ENCODE measurements around the gene FREM1.

The FREM1 gene

DNA sequence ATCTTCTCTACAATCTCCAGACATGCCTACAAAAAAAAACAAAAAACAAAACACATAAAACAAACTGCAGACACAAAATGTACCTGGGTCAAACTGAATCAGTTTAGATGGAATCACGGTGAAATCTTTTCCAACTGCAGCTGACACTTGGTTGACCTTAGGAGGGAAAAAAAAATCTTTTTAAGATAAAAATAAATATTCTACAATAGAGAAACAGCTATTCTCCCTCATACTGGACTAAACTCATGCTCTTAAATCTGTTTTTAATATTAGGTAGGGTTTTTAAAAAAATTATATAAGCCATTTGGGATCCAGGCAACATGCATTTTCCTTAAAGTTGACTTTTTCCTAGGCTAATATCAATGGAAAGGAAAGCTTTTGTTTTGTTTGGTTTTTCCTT lies 153.9 kb downstream of the FREM1 start:
- no peak for DNase-seq (ENCODE audit: low spot score)

DNA sequence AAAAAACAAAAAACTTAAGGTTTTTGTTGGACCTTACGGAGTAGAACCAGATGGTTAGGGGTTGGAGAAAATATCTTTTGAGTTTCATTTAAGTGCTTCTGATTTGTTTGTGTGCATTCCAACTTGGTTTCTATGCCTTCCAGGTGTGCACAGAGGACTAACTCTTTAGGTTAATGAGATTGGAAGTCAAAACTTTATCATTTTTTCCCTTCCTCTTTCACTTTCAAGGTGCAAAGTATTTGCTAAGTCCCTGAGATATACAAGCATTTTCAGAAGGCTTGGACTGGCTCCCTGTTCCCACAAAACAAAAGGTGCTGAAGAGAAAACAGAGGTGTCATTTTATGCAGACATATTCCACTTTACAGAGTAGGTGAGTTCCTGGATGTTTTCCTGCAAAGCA lies 157.4 kb downstream of the FREM1 start:
- no peak for DNase-seq (ENCODE audit: low spot score)

DNA sequence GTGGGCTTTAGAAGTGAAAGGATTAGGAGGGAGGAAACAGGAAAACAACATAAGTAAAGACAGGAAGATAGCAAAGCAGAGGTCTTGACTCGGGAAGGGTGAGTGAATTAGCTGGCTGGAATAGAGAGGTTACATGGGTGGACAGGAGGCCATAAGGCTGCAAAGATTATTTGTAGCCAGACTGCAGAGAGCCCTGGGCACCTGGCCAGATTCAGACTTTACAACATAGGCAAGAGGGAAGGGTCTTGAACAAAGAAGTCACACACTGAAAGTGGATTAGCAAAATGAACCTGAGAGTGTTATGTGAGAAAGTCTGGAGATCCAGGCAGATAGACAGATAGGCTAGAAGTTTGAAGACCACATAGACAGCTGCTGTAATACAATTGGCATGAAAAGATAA lies 158.0 kb downstream of the FREM1 start:
- DNase-seq (ENCODE audit: low spot score): no peak

DNA sequence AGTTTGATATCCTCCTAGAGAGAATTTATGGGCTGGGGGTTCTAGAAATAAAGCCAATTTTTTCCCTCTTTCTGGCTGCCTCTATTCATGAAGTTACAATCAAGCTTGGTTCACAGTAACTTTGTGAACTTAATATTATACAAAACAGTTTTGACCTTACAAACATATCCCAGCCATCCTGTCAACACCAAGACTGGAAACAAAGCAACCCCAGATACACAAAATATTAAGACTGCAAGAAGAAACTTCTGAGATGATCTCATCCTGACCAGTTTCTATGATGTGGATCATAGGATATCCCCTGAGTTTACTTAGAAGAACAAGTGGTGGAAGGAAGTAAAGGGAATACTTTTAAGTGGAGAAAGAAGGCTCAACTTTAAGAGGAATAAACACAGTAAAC lies 159.4 kb downstream of the FREM1 start:
- DNase-seq (ENCODE audit: low spot score): no peak

DNA sequence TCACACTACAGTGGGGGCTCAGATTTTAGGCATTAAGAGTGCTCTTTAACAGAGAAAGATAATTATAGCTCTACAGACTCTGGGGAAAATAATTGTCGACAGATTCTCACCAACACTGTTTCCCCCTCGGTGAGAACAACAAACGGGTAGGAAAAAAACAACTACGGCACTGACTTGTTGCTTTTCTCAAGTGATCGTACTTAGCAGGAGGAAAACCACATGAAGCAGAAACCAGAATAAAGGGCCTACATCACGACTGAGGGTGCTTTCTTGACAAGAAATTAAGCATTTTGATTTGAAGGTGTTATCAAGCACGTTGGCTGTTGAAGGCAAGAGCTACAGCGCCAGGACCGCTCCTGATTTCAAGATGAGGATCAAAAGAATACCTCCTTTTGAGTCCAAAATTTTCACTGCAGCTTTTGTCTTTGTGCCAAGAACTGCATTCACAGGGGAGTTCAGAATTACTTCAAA lies 160.5 kb downstream of the FREM1 start:
- DNase-seq (ENCODE audit: low spot score): no peak

DNA sequence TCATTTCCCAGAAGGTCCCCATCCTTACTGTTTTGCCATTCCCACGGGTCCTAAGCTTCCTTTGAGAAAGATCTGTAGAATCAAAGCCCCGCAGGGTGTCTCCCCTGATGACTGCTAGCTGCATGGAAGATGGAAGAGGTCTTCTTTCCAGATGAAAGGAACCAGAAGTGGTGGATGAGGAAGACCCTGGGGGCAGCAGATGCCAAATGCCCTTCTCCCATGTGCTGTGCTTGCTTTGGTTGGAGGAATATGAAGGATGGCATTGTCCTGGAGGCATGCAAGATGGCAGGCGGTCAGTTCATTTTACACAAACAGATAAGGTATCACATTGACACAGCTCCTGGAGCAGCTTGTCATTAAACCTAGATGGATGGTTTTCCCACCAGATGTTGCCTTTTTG lies 161.9 kb downstream of the FREM1 start:
- no peak for DNase-seq (ENCODE audit: low spot score)

DNA sequence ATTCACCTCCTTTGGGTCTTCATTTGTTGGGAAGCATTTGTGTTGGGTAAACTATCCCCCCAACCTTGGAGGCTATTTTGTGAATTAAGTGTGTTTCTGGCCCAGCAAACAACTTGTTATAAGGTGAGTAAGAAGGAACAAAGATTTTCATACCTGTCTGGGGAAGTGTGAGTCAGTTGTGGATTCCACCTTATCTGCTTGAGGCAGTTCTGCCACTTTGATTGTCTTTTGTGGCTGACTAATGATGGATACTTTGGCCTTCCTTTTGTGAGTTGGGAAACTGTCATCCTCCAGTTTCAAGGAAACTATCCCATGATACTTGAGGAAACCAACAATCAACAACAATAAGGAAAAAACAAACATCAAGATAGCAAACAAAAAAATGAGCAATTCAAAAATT lies 163.1 kb downstream of the FREM1 start:
- no peak for DNase-seq (ENCODE audit: low spot score)

DNA sequence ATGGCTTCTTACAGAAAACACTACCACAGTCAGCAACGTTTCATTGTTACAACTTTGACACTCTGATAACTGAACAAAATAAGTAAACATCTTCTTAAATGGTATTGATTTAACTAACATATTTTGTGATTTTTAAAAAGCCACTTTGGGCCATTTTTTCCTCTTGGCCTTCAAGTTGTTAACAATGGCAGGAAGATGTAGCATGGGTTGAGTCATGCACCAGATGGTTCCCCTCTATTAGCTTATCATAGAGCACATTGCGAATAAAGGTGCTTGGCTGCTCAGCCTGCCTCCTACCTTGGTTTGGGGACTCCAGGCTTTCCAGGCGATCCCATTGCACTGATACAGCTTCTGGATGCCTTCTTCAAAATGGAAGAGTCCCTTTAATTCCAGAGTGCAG lies 163.6 kb downstream of the FREM1 start:
- DNase-seq (ENCODE audit: low spot score): no peak

DNA sequence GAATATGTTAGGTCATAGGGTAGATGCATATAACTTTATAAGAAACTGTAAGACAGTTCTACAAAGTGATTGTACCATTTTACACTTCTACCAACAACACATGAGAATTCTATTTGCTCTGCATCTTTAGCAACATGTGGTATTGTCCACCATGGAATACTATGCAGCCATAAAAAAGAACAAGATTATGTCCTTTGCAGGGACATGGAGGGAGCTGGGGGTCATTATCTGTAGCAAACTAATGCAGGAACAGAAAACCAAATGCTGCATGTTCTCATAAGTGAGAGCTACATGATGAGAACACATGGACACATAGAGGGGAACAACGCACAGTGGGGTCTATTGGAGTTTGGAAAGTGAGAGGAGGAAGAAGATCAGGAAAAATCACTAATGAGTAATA lies 165.5 kb downstream of the FREM1 start:
- no peak for DNase-seq (ENCODE audit: low spot score)

DNA sequence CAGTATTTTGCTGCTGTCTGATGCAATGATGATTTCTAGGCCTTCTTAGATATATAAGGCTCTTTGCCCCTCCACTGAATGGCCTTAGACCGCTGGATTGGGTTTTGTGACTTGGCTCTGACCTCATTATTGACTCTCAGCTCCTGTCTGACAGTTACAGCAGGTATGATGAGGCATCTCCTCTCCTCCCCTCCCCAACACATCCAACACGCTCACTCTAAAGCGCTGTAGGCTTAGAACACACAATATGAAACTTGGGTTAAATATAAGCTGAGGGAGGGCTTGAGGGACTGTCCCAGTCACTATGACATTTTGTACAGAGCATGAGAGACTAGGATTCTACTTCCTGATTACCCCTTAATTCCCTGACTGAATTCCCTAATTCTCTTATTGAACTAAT lies 168.9 kb downstream of the FREM1 start:
- no peak for DNase-seq (ENCODE audit: low spot score)

DNA sequence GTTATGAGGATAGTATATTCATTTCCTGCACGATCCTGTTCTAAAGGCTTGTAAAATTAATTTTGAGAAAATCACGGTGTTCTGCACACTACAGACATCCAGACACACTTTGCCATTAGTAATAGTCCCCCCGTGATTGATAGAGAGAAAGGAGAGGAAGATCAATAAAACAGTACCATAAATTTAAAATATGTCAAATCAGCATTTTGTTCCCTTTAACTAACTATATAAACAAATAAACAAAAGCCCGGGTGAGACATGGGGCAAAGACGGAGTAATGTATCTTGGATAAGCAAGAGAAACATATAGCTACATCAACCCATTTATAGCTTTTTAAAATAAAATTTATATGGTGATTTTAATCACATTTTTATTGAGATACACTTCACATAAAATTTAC lies 177.1 kb downstream of the FREM1 start:
- DNase-seq (ENCODE audit: low spot score): no peak

DNA sequence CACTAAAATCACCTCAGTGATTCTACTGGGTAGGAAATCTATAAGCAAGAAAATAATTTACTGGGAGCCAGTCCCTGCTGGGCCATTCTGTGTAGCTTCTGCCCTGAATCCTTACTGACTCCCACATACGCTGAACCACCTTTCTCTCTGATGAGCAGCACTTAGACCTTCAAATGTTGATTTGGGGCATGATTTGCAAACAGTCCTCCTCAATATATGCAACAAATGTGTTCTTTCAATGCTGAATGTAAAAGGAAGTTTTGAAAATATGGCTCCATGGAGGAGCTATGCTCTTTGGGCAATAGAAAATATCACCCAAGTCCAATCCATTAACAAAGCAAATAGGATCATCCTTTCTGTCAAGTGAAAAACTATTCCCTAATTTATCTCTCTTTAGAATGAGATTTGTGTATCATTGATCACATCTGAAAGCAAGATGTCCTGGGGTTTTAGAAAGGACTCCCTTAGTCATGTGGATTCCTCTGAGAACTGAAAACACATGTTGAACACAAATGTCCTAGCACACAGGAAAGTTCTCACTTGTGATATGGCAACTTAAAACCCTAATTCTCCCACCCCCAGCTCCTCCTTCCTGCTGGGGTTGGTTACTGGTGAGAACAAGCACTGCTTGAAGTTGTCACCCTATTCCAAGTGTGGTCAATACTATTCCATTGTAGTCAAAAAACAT lies 178.8 kb downstream of the FREM1 start:
- no peak for DNase-seq (ENCODE audit: low spot score)

DNA sequence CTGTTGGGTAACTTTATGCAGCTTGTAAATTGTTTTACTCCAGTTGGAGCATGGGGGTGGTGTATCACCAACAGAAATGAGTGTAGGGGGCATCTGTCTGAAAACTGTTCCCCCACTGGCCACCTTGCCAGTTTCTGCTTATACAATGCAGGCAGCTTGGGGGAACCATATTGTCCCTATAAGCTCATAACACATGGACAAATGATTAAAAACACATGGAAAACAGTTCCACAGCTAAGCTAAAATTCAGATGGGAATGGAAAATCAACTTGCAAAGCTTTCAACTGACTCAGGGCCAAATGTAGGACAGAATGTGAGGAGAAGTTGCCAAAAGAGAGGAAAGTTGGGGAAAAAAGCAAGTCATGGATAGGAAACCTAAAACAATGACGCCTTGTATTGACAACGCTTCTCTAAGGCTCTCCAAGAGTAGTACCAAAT lies 179.7 kb downstream of the FREM1 start:
- DNase-seq (ENCODE audit: low spot score): no peak

DNA sequence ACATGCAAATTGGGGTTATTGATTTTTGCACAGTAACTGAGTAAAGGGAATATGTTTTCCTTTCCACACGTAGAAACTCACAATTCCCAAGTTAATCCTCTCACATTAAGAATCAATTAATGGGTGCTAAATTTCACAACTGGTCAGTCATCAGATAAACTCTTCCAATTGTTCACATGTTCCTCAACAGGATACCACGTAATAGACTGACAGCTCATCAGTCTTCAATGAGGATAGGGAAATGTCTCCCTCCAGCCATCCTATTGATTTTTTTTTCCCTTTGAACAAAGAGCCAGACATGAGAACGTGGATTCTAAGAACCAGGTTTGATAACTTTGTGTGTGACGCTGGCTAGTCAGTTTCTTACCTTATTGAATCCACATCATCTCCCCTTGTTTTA lies 186.9 kb downstream of the FREM1 start:
- DNase-seq (ENCODE audit: low spot score): no peak

DNA sequence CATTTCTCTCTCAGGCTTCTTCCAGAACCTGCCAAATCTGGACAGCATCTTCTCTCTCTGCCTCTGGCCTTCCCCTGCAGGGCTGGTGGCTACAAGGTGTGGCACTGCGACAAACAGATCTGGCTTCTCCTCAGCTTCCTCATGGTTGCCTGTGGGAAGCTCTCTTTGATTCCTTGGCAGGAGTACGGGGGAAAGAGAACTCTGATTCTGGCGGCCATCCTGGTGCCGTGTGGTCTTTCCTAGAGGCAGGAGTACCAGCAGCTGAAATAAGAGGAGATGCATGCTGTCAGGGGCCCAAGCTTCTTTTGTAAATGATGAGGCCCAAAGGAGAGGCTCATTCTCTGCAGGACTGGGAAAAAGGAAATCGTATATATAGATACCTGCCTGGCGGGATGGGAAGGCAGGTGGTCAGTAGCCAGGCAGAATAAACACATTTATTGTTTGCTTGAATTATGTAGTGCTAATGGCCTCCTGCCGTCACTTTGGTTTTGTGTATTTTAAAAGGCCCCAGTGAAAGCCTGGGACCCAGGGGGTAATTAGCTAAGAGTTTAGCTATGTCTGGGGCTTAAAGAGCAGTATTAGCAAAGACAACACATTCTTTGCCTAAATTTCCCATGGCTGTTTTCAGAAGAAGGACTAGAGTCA lies 187.7 kb downstream of the FREM1 start, which contains the start of gene CER1:
Gene CER1 (minus strand): TSS at position 343 of the 645 bp plus-strand sequence. CDS start 61 bp downstream, at position 282.
- DNase-seq (ENCODE audit: low spot score): no peak

DNA sequence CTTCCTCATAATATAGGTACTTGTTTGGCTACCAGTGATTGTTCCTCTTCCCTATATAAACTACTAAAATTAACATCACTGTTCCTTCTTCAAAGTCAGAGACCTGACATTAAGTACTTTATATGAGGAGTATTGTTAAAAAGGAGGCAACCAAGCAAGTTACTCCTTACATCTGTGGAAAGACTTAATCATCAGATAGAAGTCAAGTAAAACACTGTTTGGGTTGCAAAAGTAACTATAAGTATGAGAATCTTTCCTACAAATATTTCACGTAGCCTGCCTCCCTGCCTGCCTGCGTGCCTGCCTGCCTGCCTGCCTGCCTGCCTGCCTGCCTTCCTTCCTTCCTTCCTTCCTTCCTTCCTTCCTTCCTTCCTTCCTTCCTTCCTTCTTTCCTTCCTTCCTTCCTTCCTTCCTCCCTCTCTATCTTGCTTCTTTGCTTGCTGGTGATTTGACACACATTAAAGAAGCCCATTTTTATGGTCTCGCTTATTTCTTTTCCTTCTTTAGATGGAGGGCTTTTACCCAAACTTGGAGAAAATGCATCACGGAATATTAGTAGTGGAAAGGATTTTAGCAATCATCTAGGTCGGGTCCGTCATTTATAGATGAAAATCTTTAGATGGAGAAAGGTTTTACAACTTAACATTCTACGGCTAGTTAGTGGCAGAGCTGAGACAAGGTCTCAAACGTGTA lies 190.9 kb downstream of the FREM1 start:
- DNase-seq (ENCODE audit: low spot score): no peak

DNA sequence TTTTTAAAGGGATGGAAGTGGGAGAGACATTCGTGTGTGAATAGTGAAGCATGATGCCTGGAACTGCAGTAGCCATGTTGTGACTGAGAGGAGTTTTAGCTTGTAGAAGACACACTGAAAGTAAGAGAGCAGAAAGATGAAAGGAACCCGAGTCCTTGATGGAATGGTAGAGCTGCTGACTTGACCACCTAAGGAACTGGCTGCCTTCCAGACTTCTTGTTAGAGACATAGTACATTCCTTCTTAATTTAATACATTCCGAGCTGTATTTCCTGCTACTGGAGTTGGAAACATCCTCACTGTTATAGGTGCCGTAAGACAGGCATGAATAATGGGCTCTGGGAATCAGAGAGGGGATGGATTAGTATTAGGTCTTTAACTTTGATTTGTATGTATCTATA lies 195.1 kb downstream of the FREM1 start:
- no peak for DNase-seq (ENCODE audit: low spot score)

DNA sequence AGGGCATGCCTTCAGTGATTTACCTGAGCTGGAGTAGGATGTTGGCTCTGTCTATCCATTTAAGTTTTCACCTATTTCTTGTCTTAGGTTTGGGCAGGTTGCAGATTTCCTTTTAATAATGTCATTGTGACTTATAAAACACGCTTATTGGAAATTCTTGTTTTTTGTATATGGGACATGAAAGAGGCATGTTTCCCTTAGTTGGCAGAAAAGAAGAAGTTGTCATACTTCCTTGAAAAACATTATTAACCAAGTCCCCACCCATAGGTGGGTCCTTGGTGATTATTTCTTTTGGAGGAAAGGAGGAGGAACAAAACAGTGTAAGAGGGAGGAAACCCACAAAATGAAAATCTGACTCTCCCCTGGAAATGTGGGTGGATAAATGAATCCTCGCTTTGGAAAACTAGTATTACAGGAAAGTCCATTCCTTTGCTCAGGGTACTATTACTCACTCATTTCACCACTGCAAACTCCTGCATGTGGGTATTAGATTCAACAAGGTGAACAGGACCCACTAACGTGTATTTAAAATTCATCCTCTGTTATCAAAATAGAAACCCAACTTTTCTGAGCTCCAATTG lies 197.0 kb downstream of the FREM1 start:
- no peak for DNase-seq (ENCODE audit: low spot score)

DNA sequence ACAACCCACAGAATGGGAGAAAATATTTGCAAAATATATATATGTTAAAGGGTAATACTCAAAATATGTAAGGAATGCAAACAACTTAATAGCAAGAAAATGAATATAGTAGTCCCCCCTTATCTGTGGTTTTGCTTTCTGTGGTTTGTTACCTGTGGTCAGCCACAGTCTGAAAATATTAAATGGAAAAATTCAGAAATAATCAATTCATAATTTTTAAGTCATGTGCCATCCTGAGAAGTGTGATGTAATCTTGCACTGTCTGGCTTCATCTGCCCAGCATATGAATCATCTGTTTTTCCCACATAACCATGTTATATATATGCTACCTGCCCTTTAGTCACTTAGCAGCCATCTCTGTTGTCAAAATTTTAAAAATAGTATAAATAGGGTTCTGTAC lies 199.4 kb downstream of the FREM1 start:
- DNase-seq (ENCODE audit: low spot score): no peak

DNA sequence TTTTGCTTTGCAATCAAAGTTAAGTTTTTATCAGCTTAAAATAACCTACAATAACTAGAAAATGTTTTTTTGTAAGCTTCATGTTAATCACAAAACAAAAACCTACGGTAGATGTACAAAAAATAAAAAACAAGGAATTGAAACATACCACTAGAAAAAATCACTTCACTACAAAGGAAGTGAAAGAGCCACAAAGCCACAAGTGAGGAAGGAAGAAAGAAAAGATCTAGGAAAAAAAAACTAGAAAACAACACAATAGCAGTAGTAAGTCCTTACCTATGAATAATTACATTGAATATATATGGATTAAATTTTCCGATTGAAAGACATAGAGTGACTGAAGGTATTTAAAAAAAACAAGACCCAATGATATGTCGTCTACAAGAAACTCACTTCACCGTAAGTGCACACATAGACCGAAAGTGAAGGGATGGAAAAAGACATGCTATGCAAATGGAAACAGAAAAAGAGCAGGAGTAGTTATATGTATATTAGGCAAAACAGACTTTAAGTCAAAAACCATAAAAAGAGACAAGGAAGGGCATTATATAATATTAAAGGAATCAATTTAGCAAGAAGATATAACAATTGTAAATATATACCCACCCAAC lies 203.6 kb downstream of the FREM1 start:
- DNase-seq (ENCODE audit: low spot score): no peak

DNA sequence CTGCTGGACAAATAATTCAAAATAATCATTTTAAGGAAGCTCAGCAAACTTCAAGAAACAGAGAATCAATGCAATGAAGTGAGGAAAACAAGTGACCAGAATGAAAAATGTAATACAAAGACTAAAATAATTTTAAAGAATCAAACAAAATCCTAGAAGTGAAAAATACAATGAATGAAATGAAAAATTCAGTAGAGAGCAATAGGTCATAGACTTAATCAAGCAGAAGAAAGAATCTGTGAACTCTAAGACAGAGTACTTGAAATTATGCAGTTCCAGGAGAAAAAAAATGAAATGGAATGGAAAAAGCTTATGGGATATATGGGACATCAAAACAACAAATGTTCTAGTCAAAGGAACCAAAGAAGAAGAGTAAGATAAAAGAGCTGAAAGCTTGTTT lies 205.1 kb downstream of the FREM1 start:
- DNase-seq (ENCODE audit: low spot score): no peak

DNA sequence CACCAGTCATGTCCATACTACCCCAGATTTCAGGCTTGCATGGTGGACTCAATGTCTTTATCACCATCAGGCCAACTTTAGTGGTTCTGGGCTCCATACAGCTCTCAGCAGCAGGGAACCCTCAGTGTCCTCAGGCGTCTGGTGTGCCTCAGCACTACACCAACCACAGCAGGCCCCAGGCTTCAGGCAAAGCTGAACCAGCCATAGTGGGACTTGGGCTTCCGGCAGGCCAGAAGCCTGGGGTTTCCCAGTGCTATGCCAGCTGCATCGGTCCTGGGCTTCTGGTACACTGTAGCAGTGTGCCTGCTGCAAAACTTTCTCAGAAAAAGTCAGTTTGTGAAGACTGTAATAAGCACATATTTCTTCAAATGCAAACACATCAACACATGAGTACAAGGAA lies 205.9 kb downstream of the FREM1 start:
- no peak for DNase-seq (ENCODE audit: low spot score)
